H1 (cell line): ENCODE measurements around the gene DIP2C. TPM values are rescaled to one million over a fixed set of nuclear protein-coding genes. Genes with fewer than 3 reads are reported as not detected.

ENCODE experiments used
- BACH1 ChIP-seq: IDR thresholded peaks from 2 replicates; pipeline ENCODE4 v1.6.1; 2012; ENCODE audit warnings: low read length, improper control_type of control experiment
- CHD2 ChIP-seq: IDR thresholded peaks from 2 replicates; pipeline ENCODE4 v1.6.1; 2012; ENCODE audit warnings: low read length, improper control_type of control experiment
- CREB1 ChIP-seq: IDR thresholded peaks from 2 replicates; pipeline ENCODE4 v1.6.1; 2012; ENCODE audit warnings: inconsistent platforms
- GTF2F1 ChIP-seq: IDR thresholded peaks from 2 replicates; pipeline ENCODE4 v1.6.1; 2012; ENCODE audit warnings: low read depth, low read length, improper control_type of control experiment, borderline replicate concordance
- RNF2 ChIP-seq: fragments of 200-900, 300-1000 bp; sonication (generic); IDR thresholded peaks from 2 replicates; pipeline ENCODE4 v1.7.1; 2016; ENCODE audit warnings: borderline replicate concordance, low read depth, mild to moderate bottlenecking, antibody characterized with exemption, low read length; ENCODE audit not compliant: poor library complexity, severe bottlenecking; ENCODE audit errors: missing control alignments
- polyA plus RNA-seq, 7 experiments: library from polyadenylated mRNA; depleted of rRNA in 3 of 7; stranded (reverse) in 5 of 7; unstranded in 2 of 7; fragments of >200 nt in 5 of 7; fragments of 200-250 nt in 2 of 7; gene quantifications; 1 replicate in 5 of 7; 2 replicates in 1 of 7; 4 replicates in 1 of 7; pipeline versions ENCODE4 v1.2.1 to v1.2.3, GENCODE V29; 2011 to 2013; ENCODE audit warnings: missing spikeins in 2 of 7, mixed read lengths in 2 of 7
- total RNA-seq: library from RNA; stranded (reverse); fragmentation: NEBNext Ultra II Directional; extraction: Animal tissue kit (Norgen Biotek cat#: 25700); gene quantifications from 2 replicates; pipeline ENCODE4 v1.2.1, GENCODE V29; 2021
- TF ChIP-seq, protein P1 (sequence below): IDR thresholded peaks from 2 replicates; pipeline ENCODE4 v1.6.1; 2011; ENCODE audit warnings: low read depth, mild to moderate bottlenecking, low read length; ENCODE audit not compliant: insufficient read depth
- TF ChIP-seq, protein P2 (sequence below): IDR thresholded peaks from 2 replicates; pipeline ENCODE4 v1.6.1; 2012; ENCODE audit warnings: inconsistent platforms

The DIP2C gene
- total and polyA plus RNA-seq, 2 of the 8 experiments (the other 6 are each of a cell fraction or from before 2014, with no cell fraction given), result 3.8 to 9.3 TPM

DNA sequence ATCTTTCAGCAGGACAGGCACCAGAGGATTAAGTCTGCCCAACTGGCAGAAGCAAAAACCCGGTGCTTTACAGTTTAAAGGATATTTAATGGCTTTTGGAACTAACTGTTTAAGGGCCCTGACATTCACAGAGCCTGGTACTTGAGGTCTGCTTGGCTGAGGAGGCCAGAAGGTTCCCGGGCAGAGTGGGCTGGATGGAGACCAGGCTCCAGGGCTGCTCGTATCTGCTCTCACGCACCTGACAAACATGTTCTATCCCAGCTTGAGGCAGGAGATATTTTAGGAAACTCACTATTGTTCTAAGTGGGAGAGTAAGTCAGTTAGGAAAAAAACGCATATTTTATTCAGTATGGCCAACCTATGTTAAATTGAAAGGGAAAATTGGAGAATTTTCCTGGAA is 410.8 kb downstream of the DIP2C start (continued):
- TF ChIP-seq RNF2 (no peak), GTF2F1 (no peak), CREB1 (no peak), BACH1 (no peak), CHD2 (no peak)
- TF ChIP-seq, protein P1, sequence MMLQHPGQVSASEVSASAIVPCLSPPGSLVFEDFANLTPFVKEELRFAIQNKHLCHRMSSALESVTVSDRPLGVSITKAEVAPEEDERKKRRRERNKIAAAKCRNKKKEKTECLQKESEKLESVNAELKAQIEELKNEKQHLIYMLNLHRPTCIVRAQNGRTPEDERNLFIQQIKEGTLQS, result no peak
- TF ChIP-seq, protein P2, sequence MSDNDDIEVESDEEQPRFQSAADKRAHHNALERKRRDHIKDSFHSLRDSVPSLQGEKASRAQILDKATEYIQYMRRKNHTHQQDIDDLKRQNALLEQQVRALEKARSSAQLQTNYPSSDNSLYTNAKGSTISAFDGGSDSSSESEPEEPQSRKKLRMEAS, result no peak
